ENCODE results near the gene EVL.

The EVL gene

GRCh38 chr14:100085462-100085861 lies 20.2 kb downstream of the EVL start:
- no peak overlapping the region for H3K4me3 ChIP-seq (ENCODE audit: low read depth, low read length)
- TF ChIP-seq CTCF (IDR thresholded peaks at IDR 0.05; ENCODE audit: low read depth, low read length), result no peak

GRCh38 chr14:100086361-100086760 lies 21.1 kb downstream of the EVL start:
- H3K4me3 ChIP-seq (ENCODE audit: low read depth, low read length), result no peak overlapping the region
- TF ChIP-seq CTCF (IDR thresholded peaks at IDR 0.05; ENCODE audit: low read depth, low read length), result no peak

GRCh38 chr14:100088226-100088625 lies 23.0 kb downstream of the EVL start:
- no peak for TF ChIP-seq CTCF (IDR thresholded peaks at IDR 0.05; ENCODE audit: low read depth, low read length)
- H3K4me3 ChIP-seq (ENCODE audit: low read depth, low read length), result no peak overlapping the region

- no peak overlapping the region for H3K4me3 ChIP-seq (ENCODE audit: low read depth, low read length)
- TF ChIP-seq CTCF (IDR thresholded peaks at IDR 0.05; ENCODE audit: low read depth, low read length), result no peak
These were observed 26.2 kb downstream of the EVL start for GRCh38 chr14:100091386-100091785.

GRCh38 chr14:100092832-100093231 lies 27.6 kb downstream of the EVL start:
- no peak overlapping the region for H3K4me3 ChIP-seq (ENCODE audit: low read depth, low read length)
- TF ChIP-seq CTCF (IDR thresholded peaks at IDR 0.05; ENCODE audit: low read depth, low read length), result no peak

GRCh38 chr14:100093319-100093718 lies 28.1 kb downstream of the EVL start:
- no peak overlapping the region for H3K4me3 ChIP-seq (ENCODE audit: low read depth, low read length)
- TF ChIP-seq CTCF (IDR thresholded peaks at IDR 0.05; ENCODE audit: low read depth, low read length), result no peak

DNA sequence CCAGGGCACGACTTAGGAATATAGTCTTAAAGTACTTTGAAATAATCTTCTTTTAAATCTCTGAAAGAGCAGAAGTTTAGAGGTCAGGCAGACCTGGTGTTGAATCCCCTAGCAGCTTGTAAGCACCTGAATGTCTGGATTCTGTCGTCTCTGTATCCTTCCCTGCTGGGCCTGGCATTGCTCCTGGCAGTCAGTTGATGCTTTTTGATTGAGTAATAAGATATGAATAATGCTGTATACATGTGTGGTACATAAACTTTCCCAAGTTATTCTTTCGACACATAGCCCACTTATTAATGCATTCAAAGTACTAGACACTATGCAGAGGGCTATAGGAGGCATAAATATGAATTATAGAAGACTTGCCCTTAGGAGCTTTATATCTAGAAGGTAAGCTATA lies 31.4 kb downstream of the EVL start:
- no peak overlapping the region for H3K4me3 ChIP-seq (ENCODE audit: low read depth, low read length)
- TF ChIP-seq CTCF (IDR thresholded peaks at IDR 0.05; ENCODE audit: low read depth, low read length), result no peak
